GM23248 (cell line): ENCODE measurements around the gene ITIH5. TPM values are rescaled to one million over a fixed set of nuclear protein-coding genes. Genes with fewer than 3 reads are reported as not detected.

Experiments
- DNase-seq: peaks from one replicate; pipeline ENCODE4 v3.0.0-alpha.2; 2015
- H2AFZ ChIP-seq: fragments of 200-600 bp; sonication (generic); 2 replicates; pipeline ENCODE4 v1.6.1; 2016; ENCODE audit warnings: antibody characterized with exemption
- H3F3A ChIP-seq: fragments of 200-600 bp; sonication (generic); 2 replicates; pipeline ENCODE4 v1.6.1; 2016; ENCODE audit warnings: mild to moderate bottlenecking, antibody characterized with exemption, mixed run types; ENCODE audit not compliant: insufficient read depth
- H3K27ac ChIP-seq: fragments of 200-600 bp; sonication (generic); 2 replicates; pipeline ENCODE4 v1.5.1; 2016; ENCODE audit warnings: mild to moderate bottlenecking
- H3K27me3 ChIP-seq: fragments of 200-600 bp; sonication (generic); replicated peaks from 2 replicates; pipeline ENCODE4 v1.6.1; 2016; ENCODE audit warnings: mild to moderate bottlenecking; ENCODE audit not compliant: insufficient read depth
- H3K36me3 ChIP-seq: fragments of 200-600 bp; sonication (generic); 2 replicates; pipeline ENCODE4 v1.6.1; 2016; ENCODE audit warnings: low read depth, mild to moderate bottlenecking
- H3K4me1 ChIP-seq: fragments of 200-600 bp; sonication (generic); 2 replicates; pipeline ENCODE4 v1.6.1; 2016; ENCODE audit warnings: mild to moderate bottlenecking; ENCODE audit not compliant: insufficient read depth
- H3K4me2 ChIP-seq: fragments of 200-600 bp; sonication (generic); one replicate; pipeline ENCODE4 v1.6.1; 2016; ENCODE audit warnings: mild to moderate bottlenecking; ENCODE audit not compliant: unreplicated experiment
- H3K4me3 ChIP-seq: fragments of 200-600 bp; sonication (generic); 2 replicates; pipeline ENCODE4 v1.5.1; 2016; ENCODE audit warnings: mild to moderate bottlenecking
- H3K79me2 ChIP-seq: fragments of 200-600 bp; sonication (generic); 2 replicates; pipeline ENCODE4 v1.6.1; 2016; ENCODE audit warnings: mild to moderate bottlenecking; ENCODE audit not compliant: insufficient read depth
- H3K9ac ChIP-seq: fragments of 200-600 bp; sonication (generic); 2 replicates; pipeline ENCODE4 v1.6.1; 2016; ENCODE audit warnings: mild to moderate bottlenecking
- H3K9me2 ChIP-seq: fragments of 200-600 bp; sonication (generic); 2 replicates; pipeline ENCODE4 v1.6.1; 2016; ENCODE audit warnings: mixed run types, mild to moderate bottlenecking, moderate library complexity; ENCODE audit not compliant: insufficient read depth
- H3K9me3 ChIP-seq: fragments of 200-600 bp; sonication (generic); one replicate; pipeline ENCODE4 v1.6.1; 2017; ENCODE audit warnings: low read depth
- H4K20me1 ChIP-seq: fragments of 200-600 bp; sonication (generic); 2 replicates; pipeline ENCODE4 v1.6.0; 2016; ENCODE audit not compliant: insufficient read depth
- EZH2 ChIP-seq: fragments of 200-600 bp; sonication (generic); IDR thresholded peaks from 2 replicates; pipeline ENCODE4 v1.6.1; 2018; ENCODE audit warnings: antibody characterized with exemption, mild to moderate bottlenecking; ENCODE audit not compliant: insufficient read depth, poor library complexity, severe bottlenecking
- EZH2phosphoT487 ChIP-seq: fragments of 200-600 bp; sonication (generic); IDR thresholded peaks from 2 replicates; pipeline ENCODE4 v1.6.1; 2018; ENCODE audit warnings: antibody characterized with exemption, moderate library complexity, mild to moderate bottlenecking, low read depth; ENCODE audit not compliant: insufficient read depth
- WGBS, 2 experiments: methylation state at CpG; one replicate each; pipeline ENCODE4 v1.1.6; 2015 to 2017; ENCODE audit warnings: low lambda C conversion rate in 2 of 2, low coverage in 1 of 2; ENCODE audit errors: missing lambda C conversion rate in 2 of 2; 5-methylcytosine and 5-hydroxymethylcytosine counted together
- in situ Hi-C: fragments of 300-500 bp; cut with MboI; formaldehyde crosslinking; loops from 2 replicates; pipeline ENCODE4 v1.15.0; 2020
- polyA plus RNA-seq: library from polyadenylated mRNA; unstranded; fragments of >200 nt; fragmentation: Nextera tagmentation; extraction: Ambion mirVana; gene quantifications from 2 replicates; pipeline ENCODE4 v1.2.1, GENCODE V29; 2016
- total RNA-seq: library from RNA; depleted of rRNA; stranded (reverse); fragments of >200 nt; shearing (Covaris generic); gene quantifications from 2 replicates; pipeline ENCODE4 v1.2.3, GENCODE V29; 2014

The ITIH5 gene
- total and polyA plus RNA-seq, 2 experiments from 2014 or later = not detected

DNA sequence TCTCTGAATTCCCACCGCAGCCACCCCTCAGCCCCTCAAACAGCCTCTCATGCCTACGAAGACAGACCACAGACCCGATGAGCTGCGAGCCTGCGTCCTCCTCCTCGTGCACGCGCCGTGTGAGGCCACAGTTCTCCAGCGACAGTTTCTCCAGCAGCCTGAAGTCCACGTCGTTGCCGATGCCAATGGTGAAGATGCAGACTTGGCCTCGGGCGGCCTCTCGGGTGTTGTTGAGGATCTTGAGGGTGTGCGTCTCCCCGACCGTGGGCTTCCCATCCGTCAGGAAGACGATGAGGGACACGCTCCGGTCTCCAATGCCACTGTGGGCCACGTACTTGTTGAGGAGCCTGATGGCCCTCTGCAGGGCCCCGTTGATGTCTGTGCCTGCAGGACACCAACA is 87.1 kb downstream of the ITIH5 start:
- H3K4me3 ChIP-seq = no peak overlapping the region
- no peaks in the 10 kb centered on the region for H3K9me3 ChIP-seq

DNA sequence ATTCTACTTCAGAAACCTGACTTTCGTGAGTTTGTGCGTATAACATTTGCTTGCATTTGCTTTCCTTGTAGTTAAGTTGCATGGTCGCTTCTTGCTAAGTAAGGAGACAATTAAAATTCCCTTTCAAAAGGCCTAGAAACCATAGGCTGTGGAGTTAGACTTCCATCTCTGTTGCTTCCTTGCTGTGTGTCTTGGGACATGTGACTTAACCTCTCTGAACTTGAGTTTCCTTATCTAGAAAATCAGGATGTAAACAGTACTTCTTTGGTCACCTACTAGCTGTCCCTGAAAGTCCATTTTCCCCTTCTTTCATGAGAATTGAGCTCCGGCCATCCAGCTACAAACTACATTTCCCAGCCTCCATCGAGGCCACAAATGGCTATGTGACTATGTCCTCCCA is 89.2 kb downstream of the ITIH5 start:
- 65 to 68% methylated on average over 5 of the region's 5 CpGs for WGBS, 2 experiments
- Histone ChIP-seq H3K27me3 (no peaks in the 10 kb centered on the region; the same call in 1 of the 2 replicates), H3K36me3 (no peaks in the 10 kb centered on the region), H3K4me3 (no peak overlapping the region), H3K4me2 (no peak overlapping the region), H4K20me1 (no peaks in the 10 kb centered on the region), H2AFZ (no peak overlapping the region), H3K9ac (no peak overlapping the region), H3F3A (no peaks in the 10 kb centered on the region), H3K27ac (no peak overlapping the region), H3K4me1 (no peaks in the 10 kb centered on the region), H3K79me2 (no peaks in the 10 kb centered on the region), H3K9me2 (no peaks in the 10 kb centered on the region), H3K9me3 (no peaks in the 10 kb centered on the region)
- DNase-seq = no peak
- TF ChIP-seq EZH2 (no peak), EZH2phosphoT487 (no peak)
- in situ Hi-C loops = no loop called here

More for the DNA sequence above, 87.1 kb downstream of the ITIH5 start:
- Histone ChIP-seq H3K4me1 (no peaks in the 10 kb centered on the region), H3K9ac (no peak overlapping the region), H3K9me2 (no peaks in the 10 kb centered on the region), H3K79me2 (no peaks in the 10 kb centered on the region), H3K4me2 (no peak overlapping the region), H3F3A (no peaks in the 10 kb centered on the region), H3K27me3 (no peaks in the 10 kb centered on the region), H3K36me3 (no peaks in the 10 kb centered on the region), H3K27ac (no peak overlapping the region), H4K20me1 (no peaks in the 10 kb centered on the region), H2AFZ (no peak overlapping the region)
- in situ Hi-C loops = no loop called here
- no peak for DNase-seq
- WGBS, 2 experiments = 73 to 80% methylated on average over 25 of the region's 25 CpGs
- TF ChIP-seq EZH2phosphoT487 (no peak), EZH2 (no peak)

DNA sequence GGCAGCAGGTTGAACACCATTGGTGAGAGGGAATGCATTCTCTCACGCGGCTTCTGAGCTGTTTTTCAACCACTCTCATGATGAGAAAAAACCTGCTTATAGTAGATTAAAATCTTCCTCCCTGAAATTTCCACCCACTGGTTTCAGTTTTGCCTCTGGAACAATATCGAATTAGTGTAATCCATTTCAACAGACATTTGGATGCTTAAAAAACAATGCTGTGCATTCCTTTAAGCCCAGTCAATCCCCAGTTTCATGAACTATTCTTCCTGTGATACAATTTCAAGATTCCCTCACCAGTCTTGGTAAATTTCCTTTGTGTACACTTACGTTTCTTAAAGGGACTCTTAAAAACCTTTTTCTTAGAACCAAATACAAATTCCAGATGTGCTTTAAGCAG is 89.6 kb downstream of the ITIH5 start:
- H2AFZ ChIP-seq = no peak overlapping the region
- H3K4me3 ChIP-seq = no peak overlapping the region
- H3K9me3 ChIP-seq = no peaks in the 10 kb centered on the region
- in situ Hi-C loops = no loop called here
- WGBS, 2 experiments = 56 to 61% methylated on average over 4 of the region's 4 CpGs
- TF ChIP-seq EZH2 (no peak), EZH2phosphoT487 (no peak)
- no peak overlapping the region for H3K4me2 ChIP-seq
- no peaks in the 10 kb centered on the region for H3F3A ChIP-seq
- no peaks in the 10 kb centered on the region for H3K79me2 ChIP-seq
- H3K9me2 ChIP-seq = no peaks in the 10 kb centered on the region
- no peaks in the 10 kb centered on the region; the same call in 1 of the 2 replicates for H3K27me3 ChIP-seq
- no peaks in the 10 kb centered on the region for H4K20me1 ChIP-seq
- no peak overlapping the region for H3K27ac ChIP-seq
- peak; percentile 9 for DNase-seq
- H3K4me1 ChIP-seq = no peaks in the 10 kb centered on the region
- H3K36me3 ChIP-seq = no peaks in the 10 kb centered on the region
- H3K9ac ChIP-seq = no peak overlapping the region

DNA sequence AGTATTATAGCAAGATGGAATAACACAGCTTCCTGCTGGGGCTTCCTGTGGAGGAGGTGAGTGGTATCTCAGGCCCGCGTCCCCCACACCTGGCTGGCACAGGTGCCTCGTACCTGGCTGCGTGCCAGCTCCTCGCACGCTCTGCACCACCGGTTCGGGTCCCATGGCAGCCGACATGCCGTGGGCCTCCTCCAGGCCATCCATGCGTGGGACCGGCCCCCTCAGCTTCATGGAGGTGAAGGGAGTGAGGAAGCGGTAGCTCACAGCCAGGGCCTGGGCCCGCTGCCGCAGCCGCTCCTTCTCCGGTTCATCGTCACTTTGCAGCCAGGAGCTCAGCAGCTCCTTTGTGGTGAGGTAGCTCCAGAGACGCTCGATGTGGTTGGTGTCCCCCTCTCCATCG is 90.4 kb downstream of the ITIH5 start:
- Histone ChIP-seq H3K4me1 (no peaks in the 10 kb centered on the region), H3K27me3 (no peaks in the 10 kb centered on the region; the same call in 1 of the 2 replicates), H3K36me3 (no peaks in the 10 kb centered on the region), H3K4me3 (no peak overlapping the region), H2AFZ (no peak overlapping the region), H3K9me2 (no peaks in the 10 kb centered on the region), H3K9me3 (no peaks in the 10 kb centered on the region), H4K20me1 (no peaks in the 10 kb centered on the region), H3K9ac (no peak overlapping the region), H3K79me2 (no peaks in the 10 kb centered on the region), H3F3A (no peaks in the 10 kb centered on the region), H3K4me2 (no peak overlapping the region), H3K27ac (no peak overlapping the region)
- DNase-seq = no peak
- 68 to 74% methylated on average over 21 of the region's 21 CpGs for WGBS, 2 experiments
- in situ Hi-C loops = no loop called here
- TF ChIP-seq EZH2 (no peak), EZH2phosphoT487 (no peak)

DNA sequence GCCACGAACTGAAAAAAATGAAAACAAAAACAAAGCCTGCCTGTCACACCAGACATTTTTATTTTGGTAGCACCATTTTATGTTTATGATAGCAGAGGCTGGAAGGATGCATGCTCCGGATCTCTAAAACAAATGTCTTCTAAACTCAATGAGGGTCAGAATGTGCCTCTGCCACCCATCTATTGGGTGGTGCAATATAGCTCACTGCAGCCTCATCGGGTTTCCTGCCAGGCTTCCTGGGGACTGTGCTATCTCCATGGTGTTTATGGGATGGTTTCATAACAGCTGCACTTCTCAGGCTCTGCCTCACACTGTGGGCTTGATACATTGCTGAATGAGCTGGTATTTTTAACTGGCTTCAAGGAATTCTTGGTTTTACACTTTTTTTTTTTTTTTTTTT is 94.4 kb downstream of the ITIH5 start:
- Histone ChIP-seq H2AFZ (no peak overlapping the region), H3K27me3 (no peaks in the 10 kb centered on the region; the same call in 1 of the 2 replicates), H3K36me3 (no peaks in the 10 kb centered on the region), H3K4me1 (no peaks in the 10 kb centered on the region), H3K79me2 (no peaks in the 10 kb centered on the region), H3K9ac (no peak overlapping the region), H3K9me2 (no peaks in the 10 kb centered on the region), H4K20me1 (no peaks in the 10 kb centered on the region), H3K4me2 (no peak overlapping the region), H3K4me3 (no peak overlapping the region), H3K27ac (no peak overlapping the region), H3K9me3 (no peaks in the 10 kb centered on the region), H3F3A (no peaks in the 10 kb centered on the region)
- TF ChIP-seq EZH2phosphoT487 (no peak), EZH2 (no peak)
- in situ Hi-C loops = no loop called here
- peak; percentile 57 for DNase-seq
- WGBS, 2 experiments = 1 to 2% methylated on average over 3 of the region's 3 CpGs
